Stimulated activated CD8-positive, alpha-beta memory T cell treated with anti-CD3 and anti-CD28 coated beads, Interleukin-4, amount 100 ng/mL, for 1 hour (primary cell): ENCODE results near the gene SFMBT2.
"Not testable (repeated sequence)": the region's sequence is repeated elsewhere in the genome, so short reads cannot be mapped to it uniquely, and the experiment has no call there.

ENCODE experiments used
- DNase-seq, 2 donors: peaks; one replicate each; pipeline ENCODE4 v3.0.0-alpha.2; 2020; ENCODE audit warnings: low read depth in 2 of 2, low spot score in 1 of 2

Gene SFMBT2

GRCh38 chr10:7192061-7192460 lies 218.8 kb downstream of the SFMBT2 start:
- DNase-seq = no peak

DNA sequence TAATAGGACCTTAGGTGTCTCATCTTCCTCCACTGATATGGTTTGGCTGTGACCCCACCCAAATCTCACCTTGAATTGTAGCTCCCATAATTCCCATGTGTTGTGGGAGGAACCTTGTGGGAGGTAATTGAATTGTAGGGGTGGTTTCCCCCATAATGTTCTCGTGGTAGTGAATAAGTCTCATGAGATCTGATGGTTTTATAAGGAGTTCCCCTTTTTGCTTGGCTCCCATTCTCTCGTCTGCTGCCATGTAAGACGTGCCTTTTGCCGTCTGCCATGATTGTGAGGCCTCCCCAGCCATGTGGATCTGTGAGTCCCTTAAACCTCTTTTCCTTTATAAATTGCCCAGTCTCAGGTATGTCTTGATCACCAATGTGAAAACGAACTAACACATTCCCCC lies 220.1 kb downstream of the SFMBT2 start:
- DNase-seq = not testable (repeated sequence)

GRCh38 chr10:7189909-7190308 lies 220.9 kb downstream of the SFMBT2 start:
- no peak for DNase-seq

- DNase-seq = no peak
Measured at GRCh38 chr10:7188456-7189050, 222.3 kb downstream of the SFMBT2 start.

DNA sequence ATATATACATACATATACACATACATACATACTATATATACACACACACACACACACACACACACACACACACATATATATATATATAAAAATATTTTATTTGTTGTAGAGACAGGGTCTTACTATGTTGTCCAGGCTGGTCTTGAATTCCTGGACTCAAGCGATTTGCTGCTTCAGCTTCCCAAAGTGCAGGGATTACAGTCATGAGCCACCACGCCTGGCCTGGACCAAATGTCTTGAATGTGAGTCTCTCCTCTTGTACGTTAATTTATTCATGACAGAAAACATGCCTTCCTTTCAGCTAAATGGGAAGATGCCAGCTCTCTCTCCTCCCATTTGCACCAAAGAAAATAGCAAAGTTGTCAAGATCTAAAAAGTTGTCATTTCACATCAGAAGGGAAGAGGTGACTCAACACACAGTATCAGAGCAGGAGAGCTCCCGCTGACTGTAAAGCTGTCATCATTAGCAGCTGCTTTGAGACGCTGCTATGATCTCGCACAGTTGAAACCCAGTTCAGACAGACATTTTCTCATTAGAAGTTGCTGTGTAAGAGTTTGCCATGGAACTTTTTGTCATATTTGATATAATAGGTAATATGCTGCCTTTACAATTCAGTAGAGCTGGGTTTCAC lies 224.3 kb downstream of the SFMBT2 start:
- no peak for DNase-seq

- no peak for DNase-seq
Measured at GRCh38 chr10:7185367-7185690, 225.5 kb downstream of the SFMBT2 start.

GRCh38 chr10:7184660-7185366 lies 226.0 kb downstream of the SFMBT2 start:
- DNase-seq = no peak

DNA sequence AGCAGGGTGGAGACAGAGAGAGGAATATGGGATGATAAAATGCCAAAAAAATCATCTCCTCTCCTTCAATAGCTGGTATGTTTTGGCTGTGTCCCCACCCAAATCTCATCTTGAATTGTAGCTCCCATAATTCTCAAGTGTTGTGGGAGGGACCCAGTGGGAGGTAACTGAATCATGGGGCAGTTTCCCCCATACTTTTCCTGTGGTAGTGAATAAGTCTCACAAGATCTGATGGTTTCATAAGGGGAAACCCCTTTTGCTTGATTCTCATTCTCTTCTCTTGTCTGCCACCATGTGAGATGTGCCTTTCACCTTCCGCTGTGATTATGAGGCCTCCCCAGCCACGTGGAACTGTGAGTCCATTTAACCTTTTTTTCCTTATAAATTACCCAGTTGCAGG lies 226.7 kb downstream of the SFMBT2 start:
- DNase-seq = not testable (repeated sequence)

GRCh38 chr10:7182327-7182726 lies 228.5 kb downstream of the SFMBT2 start:
- DNase-seq = not testable (repeated sequence)

GRCh38 chr10:7181420-7181819 lies 229.4 kb downstream of the SFMBT2 start:
- no peak for DNase-seq

DNA sequence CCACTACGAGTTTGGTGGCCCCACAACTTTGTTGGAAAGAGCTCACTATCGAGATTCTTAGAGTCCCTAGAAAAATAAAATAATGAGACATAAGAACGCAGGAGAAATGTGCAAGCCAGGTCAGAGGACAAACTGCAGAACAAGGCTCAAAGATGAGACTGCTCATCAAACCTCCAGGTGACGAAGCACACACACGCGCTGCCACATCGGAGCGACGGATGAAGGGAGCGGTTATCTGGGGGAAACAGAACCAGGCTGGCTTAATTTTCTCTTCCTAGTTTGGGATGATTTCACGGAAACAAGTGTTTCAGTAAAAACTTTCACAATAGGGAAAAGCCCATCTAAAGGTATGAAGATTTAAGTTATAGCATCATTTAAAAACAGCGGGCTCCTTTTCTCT lies 231.3 kb downstream of the SFMBT2 start:
- DNase-seq = no peak

DNA sequence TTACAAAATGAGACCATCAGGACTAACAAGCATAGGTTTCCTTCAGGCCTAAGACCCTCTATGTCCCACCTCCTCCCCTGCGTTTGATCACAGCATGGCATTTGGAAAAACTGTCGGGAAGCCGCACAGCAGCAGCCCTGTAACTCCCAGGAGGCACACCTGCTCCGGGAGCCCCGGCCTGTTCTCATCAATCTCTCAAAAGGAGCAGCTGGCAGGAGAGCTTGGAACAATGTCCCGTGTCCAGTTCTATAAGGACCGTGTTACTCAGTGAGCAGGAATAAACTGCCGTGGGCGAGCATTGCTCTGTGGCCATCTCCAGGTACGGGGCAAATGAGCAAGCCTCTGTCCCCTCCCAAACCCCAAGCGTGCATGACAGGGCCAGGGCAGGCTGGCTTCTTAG lies 236.9 kb downstream of the SFMBT2 start:
- no peak for DNase-seq

- DNase-seq = no peak
Measured at GRCh38 chr10:7171825-7172224, 239.0 kb downstream of the SFMBT2 start.

GRCh38 chr10:7170626-7171322 lies 240.1 kb downstream of the SFMBT2 start:
- no peak for DNase-seq

GRCh38 chr10:7168414-7168813 lies 242.4 kb downstream of the SFMBT2 start:
- DNase-seq = no peak

DNA sequence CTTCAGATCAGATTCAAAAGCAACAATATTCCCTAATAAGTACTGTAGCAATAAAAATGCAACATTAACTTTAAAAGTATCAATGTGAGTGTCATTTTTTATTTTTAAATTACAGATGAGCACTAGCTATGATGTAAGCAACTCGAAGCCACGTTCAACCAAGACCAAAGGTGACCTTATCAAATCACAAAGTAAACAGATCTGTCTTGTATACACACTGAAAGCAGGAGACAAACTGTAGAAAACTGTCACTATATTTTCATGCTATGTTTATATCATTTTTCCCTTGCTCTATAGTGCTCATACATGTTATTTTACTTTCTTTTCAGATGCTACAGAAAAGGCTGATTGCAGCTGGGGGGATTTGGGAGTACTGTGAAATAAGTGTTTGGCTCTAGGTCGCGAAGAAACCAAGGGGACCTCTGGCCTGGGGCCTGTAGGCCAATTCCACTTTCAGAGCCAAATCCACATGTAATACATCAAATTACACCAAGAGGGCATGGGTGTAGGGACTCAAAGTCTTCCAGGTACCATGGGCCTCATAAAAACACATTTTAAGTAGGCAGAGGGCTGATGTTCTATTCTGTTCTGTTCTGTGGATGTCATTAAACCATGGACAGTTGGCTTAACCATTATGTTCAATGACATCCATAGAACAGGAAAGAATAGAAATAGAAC lies 245.2 kb downstream of the SFMBT2 start:
- DNase-seq = no peak

DNA sequence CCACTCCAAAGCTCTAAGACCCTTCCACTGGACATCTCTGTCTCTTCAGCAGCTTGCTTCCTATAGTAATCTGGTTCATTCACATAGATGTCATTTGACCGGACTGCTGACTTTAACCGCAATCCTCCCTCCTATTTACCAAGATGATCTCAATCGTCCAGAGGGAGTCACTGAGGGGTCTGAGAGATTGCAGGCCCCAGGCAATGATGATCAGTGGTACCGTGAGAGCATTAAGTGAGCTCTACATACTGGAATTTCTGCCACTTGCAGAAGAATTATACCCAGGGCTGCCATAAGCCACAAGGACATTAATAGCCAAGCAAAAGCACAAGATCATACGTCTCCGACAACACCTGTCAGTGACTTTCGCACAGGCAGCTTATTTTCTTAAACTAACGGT lies 245.9 kb downstream of the SFMBT2 start:
- no peak for DNase-seq

- no peak for DNase-seq
Measured at GRCh38 chr10:7162331-7162730, 248.5 kb downstream of the SFMBT2 start.

DNA sequence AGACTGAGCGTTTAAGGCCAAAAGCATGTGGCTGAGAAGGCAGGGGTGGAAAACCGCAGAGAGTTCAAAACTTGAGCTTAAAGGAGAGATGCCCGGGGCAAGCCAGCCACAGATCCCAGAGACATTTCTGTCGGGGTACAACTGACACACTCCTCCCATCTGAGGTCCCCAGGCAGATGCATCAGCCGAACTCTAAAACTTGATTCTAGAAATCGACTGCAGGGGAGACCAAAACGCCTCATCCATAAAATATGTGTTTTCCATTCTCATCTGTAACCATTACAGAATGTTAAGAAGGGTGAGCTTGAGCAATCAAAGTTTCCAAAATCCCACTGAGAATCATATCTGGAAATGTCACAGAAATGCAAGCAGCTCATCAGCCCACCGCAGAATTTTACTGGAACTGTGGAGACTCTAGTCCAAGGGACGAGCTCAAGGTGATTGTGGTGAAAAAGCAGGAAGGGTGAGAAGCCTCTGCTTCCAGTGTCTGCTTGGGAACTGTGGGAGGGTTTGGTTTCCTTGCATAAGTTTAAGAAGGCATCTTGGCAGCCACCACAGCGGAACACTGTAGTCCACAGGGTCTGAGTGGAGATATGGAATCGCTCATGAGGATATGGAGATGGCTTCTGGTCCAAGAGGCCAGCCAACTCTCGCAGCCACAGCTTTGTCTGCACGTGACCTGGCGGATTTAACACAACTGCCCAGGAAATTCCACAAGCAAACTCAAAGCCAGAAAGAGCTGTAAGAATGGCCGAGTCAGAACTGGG lies 249.2 kb downstream of the SFMBT2 start:
- DNase-seq = no peak

GRCh38 chr10:7159928-7160327 lies 250.9 kb downstream of the SFMBT2 start:
- DNase-seq = no peak

GRCh38 chr10:7159517-7159916 lies 251.3 kb downstream of the SFMBT2 start:
- DNase-seq = no peak
